Common myeloid progenitor, CD34-positive (primary cell): ENCODE results near the gene LYPD1.

Experiments
- CTCF ChIA-PET: fragments of 350-600 bp; sonication (Branson Sonifier 250); formaldehyde crosslinking; loops from one replicate; lab custom pipeline; 2021; ENCODE audit warnings: antibody characterized with exemption; lab: Charles Lee
- POLR2A ChIA-PET: fragments of 350-600 bp; sonication (Branson Sonifier 250); formaldehyde crosslinking; loops from one replicate; lab custom pipeline; 2021; ENCODE audit warnings: antibody characterized with exemption; lab: Charles Lee
- DNase-seq, 3 donors: peaks; one replicate each; pipeline versions ENCODE4 v3.0.0 to v3.0.0-alpha.2; 2013
- H3K27ac ChIP-seq, 2 experiments: 1 replicate in 1 of 2; 2 replicates in 1 of 2; pipeline ENCODE4 v1.7.0; 2013; ENCODE audit warnings: inconsistent platforms in 2 of 2, low read length in 2 of 2, mild to moderate bottlenecking in 2 of 2, low read depth in 1 of 2, moderate library complexity in 1 of 2; ENCODE audit not compliant: severe bottlenecking in 2 of 2, insufficient read depth in 1 of 2, poor library complexity in 1 of 2
- H3K27me3 ChIP-seq, 5 experiments: replicated peaks in 2 of 5; 1 replicate in 3 of 5; 2 replicates in 2 of 5; pipeline versions ENCODE4 v1.6.1 to v1.7.0; 2013; ENCODE audit warnings: low read length in 4 of 5, mild to moderate bottlenecking in 2 of 5, moderate library complexity in 2 of 5, inconsistent platforms in 1 of 5; ENCODE audit not compliant: insufficient read depth in 5 of 5, control insufficient read depth in 4 of 5
- H3K36me3 ChIP-seq, 4 experiments: 1 replicate in 2 of 4; 2 replicates in 2 of 4; pipeline versions ENCODE4 v1.6.1 to v1.7.0; 2013; ENCODE audit warnings: low read length in 3 of 4, control low read depth in 1 of 4, mild to moderate bottlenecking in 1 of 4; ENCODE audit not compliant: control insufficient read depth in 4 of 4, insufficient read depth in 4 of 4
- H3K4me1 ChIP-seq, 4 experiments: 1 replicate in 3 of 4; 2 replicates in 1 of 4; pipeline versions ENCODE4 v1.6.1 to v1.7.1; 2013; ENCODE audit warnings: low read length in 3 of 4, mild to moderate bottlenecking in 3 of 4, control low read depth in 1 of 4, inconsistent platforms in 1 of 4, moderate library complexity in 1 of 4; ENCODE audit not compliant: control insufficient read depth in 4 of 4, insufficient read depth in 4 of 4; ENCODE audit errors: control extremely low read depth in 1 of 4
- H3K4me3 ChIP-seq, 7 experiments: 1 replicate in 4 of 7; 2 replicates in 3 of 7; pipeline versions ENCODE4 v1.5.1 to v1.7.0; 2013; ENCODE audit warnings: mild to moderate bottlenecking in 7 of 7, low read length in 6 of 7, moderate library complexity in 6 of 7, inconsistent platforms in 2 of 7, low read depth in 2 of 7, control low read depth in 1 of 7; ENCODE audit not compliant: insufficient read depth in 4 of 7, control insufficient read depth in 1 of 7; ENCODE audit errors: extremely low read depth in 1 of 7
- H3K9me3 ChIP-seq, 5 experiments: 1 replicate in 4 of 5; 2 replicates in 1 of 5; pipeline versions ENCODE4 v1.6.1 to v1.7.1; 2013; ENCODE audit warnings: low read length in 4 of 5, mild to moderate bottlenecking in 2 of 5, inconsistent platforms in 1 of 5, low read depth in 1 of 5, moderate library complexity in 1 of 5; ENCODE audit not compliant: control insufficient read depth in 4 of 5, insufficient read depth in 2 of 5; ENCODE audit errors: control extremely low read depth in 1 of 5
- WGBS: methylation state at CpG from one replicate; pipeline ENCODE4 v1.1.5; 2013; ENCODE audit not compliant: insufficient coverage; 5-methylcytosine and 5-hydroxymethylcytosine counted together

LYPD1 gene

DNA sequence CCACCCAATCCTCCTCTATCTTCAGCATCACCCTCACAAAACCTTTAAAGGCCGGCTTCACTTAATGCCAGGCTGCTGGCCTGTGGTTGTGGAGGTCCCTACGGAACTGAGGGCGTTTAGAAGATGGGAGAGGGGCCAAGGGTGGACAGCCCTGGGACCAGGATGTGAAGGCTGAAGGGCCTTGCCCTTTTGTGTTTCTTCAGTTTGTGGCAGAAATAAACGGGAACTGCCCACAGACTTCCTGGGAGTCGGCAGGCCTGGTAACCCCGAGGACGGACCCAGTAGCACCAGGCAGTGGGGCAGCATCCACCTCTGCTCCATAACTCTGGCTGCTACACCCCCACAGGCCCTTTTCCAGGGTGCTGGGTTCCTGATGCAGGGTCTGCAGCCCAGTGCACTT is 51.3 kb downstream of the LYPD1 start:
- no peak overlapping the region for H3K4me3 ChIP-seq
- DNase-seq, result no peak
- H3K9me3 ChIP-seq, result no peaks in the 10 kb centered on the region
- H3K27ac ChIP-seq, result no peak overlapping the region
- no peaks in the 10 kb centered on the region for H3K27me3 ChIP-seq
- 78% methylated on average over 6 of the region's 7 CpGs for WGBS
- peaks cover 0 to 8% (median 3%) of the 10 kb centered on the region in 4 experiments for H3K4me1 ChIP-seq
- ChIA-PET CTCF (no interaction called here), POLR2A (no interaction called here)
- H3K36me3 ChIP-seq, result no peaks in the 10 kb centered on the region

DNA sequence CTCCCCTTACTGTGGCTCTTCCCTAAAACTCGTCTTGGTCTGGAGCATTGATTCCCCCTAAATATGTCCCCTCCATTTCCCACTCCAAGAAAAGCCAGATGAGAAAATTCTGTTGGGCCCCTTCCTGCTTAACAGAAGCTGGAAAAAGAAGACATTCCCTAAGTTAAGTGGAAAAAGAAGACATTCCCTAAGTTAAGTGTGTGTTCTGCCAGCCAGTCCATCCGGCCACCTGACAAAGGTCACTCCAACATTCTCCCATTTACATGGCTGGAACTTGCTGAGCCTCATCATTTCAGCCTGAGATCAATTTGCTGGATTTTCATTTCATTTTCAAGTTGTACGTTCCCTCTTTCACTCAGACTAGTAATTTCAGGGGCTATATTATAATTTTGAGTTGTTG is 52.0 kb downstream of the LYPD1 start:
- H3K4me3 ChIP-seq, result no peak overlapping the region
- CTCF ChIA-PET, result no interaction called here
- WGBS, result 100% methylated on average over 2 of the region's 3 CpGs
- H3K27me3 ChIP-seq, result no peaks in the 10 kb centered on the region
- no peak overlapping the region for H3K27ac ChIP-seq
- no peaks in the 10 kb centered on the region for H3K36me3 ChIP-seq
- no peaks in the 10 kb centered on the region for H3K9me3 ChIP-seq
- no peak for DNase-seq
- H3K4me1 ChIP-seq, result peaks cover 0 to under 1% (median 0%) of the 10 kb centered on the region in 4 experiments
- POLR2A ChIA-PET, result interaction anchor here (0.7 kb wide), 1 partner anchor 253 kb away, joined by 4 read pairs; no protein-coding TSS in a partner anchor

DNA sequence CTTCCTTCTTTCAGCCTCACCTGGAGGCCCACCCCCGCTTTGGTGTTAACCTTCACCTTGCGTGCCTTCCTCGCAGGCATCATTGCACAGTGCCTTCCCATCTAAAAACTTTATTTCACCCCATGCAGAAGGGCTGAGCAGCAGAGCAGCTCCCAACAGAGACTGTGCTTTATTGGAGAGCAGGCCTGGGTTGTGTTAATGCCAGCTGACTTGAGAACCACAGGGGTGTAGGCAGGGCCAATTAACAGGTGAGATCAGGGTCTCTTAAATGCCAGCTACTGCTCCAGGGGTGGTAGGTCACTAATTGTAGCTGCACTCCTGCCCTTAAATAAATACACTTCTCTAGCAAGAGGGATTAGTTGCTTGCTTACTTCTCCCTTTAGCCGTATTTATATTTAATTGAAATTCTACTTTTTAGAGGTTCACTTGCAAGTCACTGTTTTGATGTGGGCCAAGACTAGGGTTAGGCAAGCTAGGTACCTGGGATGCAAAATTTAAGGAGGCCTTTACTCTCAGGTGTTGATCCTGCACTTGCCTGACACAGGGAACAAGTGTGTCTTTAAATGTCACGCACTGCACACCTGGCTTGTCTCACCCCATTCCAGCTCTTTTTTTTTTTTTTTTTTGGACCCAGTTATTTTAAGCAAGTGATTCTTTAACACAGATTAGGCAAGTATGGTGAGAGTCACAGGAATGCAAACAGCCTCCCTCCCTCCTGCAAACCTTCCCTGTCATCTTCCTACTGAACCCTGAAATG is 54.5 kb downstream of the LYPD1 start:
- Histone ChIP-seq H3K4me1 (no peaks in the 10 kb centered on the region), H3K27me3 (no peaks in the 10 kb centered on the region), H3K9me3 (no peaks in the 10 kb centered on the region), H3K36me3 (no peaks in the 10 kb centered on the region), H3K4me3 (no peak overlapping the region), H3K27ac (no peak overlapping the region)
- WGBS, result 95% methylated on average over 4 of the region's 5 CpGs
- DNase-seq, result no peak
- POLR2A ChIA-PET, result no interaction called here
- CTCF ChIA-PET, result interaction anchor here (1.0 kb wide), 1 partner anchor 8 kb away, joined by 3 read pairs; no protein-coding TSS in a partner anchor

DNA sequence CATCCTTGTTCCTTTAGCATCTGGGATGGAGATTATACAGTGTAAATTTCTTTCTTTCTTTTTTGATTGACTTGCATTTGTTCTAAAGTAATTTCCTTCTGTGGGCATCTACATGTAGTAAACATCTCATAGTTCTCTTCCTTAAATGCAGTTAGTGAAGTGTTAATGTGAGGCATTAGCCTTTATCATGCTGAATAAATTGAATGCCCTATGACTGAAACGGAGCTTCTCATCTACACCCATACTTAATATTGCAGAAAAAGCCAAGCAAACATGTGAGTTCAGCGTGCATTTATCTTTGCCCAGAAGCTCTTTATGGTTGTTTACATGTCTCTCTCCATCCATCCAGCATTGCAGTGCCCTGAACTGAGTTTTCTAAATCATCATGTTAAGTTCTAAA is 58.3 kb downstream of the LYPD1 start:
- H3K4me3 ChIP-seq, result no peak overlapping the region
- ChIA-PET CTCF (no interaction called here), POLR2A (no interaction called here)
- H3K4me1 ChIP-seq, result no peaks in the 10 kb centered on the region
- no peak overlapping the region for H3K27ac ChIP-seq
- 80% methylated on average over 2 of the region's 2 CpGs for WGBS
- no peaks in the 10 kb centered on the region for H3K36me3 ChIP-seq
- peaks cover 0 to 2% (median 0%) of the 10 kb centered on the region in 5 experiments for H3K27me3 ChIP-seq
- no peaks in the 10 kb centered on the region for H3K9me3 ChIP-seq
- no peak for DNase-seq

DNA sequence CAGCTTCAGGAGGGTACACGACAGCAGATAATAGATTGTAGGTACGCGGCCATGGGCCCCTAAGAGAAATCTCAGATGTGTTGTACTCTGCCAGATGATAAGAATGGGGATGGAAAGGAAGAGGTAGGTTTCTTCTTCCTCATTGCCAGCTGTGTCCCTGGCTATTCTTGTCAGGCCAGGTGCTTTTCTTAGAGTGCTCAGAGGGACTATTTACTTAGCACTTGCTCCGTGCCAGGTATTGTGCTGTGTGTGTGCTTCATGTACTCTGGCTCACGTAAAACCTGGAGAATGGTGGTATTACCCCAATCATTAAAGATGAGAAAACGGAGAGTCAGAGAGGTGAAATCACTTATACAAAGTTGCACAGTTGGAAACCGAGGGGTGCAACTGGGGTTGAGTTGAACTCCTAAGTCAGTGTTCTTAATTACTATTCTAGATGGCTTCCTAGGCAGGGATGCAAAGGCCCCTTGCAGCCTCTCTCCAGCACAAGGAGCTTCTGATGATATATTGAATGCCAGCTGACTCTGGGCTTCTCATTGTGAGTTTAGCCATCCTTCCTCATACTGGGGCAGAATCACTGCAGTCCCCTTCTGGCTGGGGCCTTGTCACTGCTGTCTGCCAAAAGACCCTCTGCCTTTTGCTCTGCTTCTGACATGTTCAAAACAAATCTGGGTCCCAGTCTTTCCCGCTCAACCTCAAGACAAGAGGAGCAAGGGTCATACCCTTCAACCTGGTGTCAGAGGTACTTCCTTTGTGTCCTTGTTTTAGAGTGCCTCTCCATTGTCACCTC is 60.7 kb downstream of the LYPD1 start:
- ChIA-PET POLR2A (no interaction called here), CTCF (no interaction called here)
- no peak for DNase-seq
- WGBS, result 95% methylated on average over 8 of the region's 8 CpGs
- no peaks in the 10 kb centered on the region for H3K9me3 ChIP-seq
- no peaks in the 10 kb centered on the region for H3K4me1 ChIP-seq
- H3K27ac ChIP-seq, result no peak overlapping the region
- H3K4me3 ChIP-seq, result no peak overlapping the region
- H3K36me3 ChIP-seq, result no peaks in the 10 kb centered on the region
- H3K27me3 ChIP-seq, result peaks cover 0 to 3% (median 0%) of the 10 kb centered on the region in 5 experiments

DNA sequence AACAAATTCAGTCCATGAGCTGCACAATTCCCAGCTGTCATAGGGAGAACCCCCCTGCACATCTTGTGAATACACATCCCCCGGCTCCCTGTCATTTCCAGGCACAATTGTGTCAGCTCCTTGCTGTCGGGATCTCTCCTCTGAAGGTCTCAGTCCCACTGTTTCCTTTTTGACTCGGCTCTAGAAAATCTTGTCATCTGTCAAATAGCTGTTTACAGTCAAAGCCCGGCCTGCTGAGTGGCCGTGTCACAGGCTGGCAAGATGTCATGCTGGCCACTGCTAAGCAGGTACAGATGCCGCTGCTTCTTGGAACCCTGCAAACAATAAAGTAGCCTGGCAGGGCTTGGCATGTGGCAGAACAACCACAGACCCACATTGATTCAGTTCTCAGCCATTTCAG is 61.7 kb downstream of the LYPD1 start:
- DNase-seq, result no peak
- H3K4me3 ChIP-seq, result no peak overlapping the region
- CTCF ChIA-PET, result no interaction called here
- H3K4me1 ChIP-seq, result no peaks in the 10 kb centered on the region
- peaks cover 0 to 3% (median 0%) of the 10 kb centered on the region in 5 experiments for H3K27me3 ChIP-seq
- H3K36me3 ChIP-seq, result no peaks in the 10 kb centered on the region
- 96% methylated on average over 6 of the region's 6 CpGs for WGBS
- H3K9me3 ChIP-seq, result no peaks in the 10 kb centered on the region
- no peak overlapping the region for H3K27ac ChIP-seq
- POLR2A ChIA-PET, result no interaction called here
